ENCODE results near the gene RNF126. TPM values are rescaled to one million over a fixed set of nuclear protein-coding genes. Genes with fewer than 3 reads are reported as not detected.

Gene RNF126
- total and polyA plus RNA-seq, 7 donors = 25.2 to 72.1 (median 51.6) TPM

DNA sequence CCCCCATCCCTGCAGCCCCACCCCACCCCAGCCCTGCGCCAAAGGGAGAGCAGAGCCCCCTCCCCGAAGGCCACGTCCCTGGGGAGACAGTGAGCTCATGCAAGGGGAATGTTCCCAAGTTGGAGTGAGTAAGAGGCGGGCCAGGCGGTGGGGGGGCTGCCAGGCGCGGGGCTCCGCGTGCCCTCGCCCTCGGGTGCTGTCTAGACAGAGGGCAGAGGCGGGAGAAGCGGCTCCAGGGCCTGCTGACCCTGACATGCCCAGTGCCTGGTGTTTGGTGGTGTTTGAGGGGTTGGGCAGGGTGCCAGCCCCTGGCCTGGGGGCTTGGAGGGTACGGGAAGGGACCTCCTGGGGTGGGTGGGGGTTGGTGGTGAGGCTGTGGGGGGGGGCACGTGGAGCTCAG is 14.2 kb upstream of the RNF126 start:
- ATAC-seq = peak in 3 of 4 donors; percentile 9 to 12 (median 11)
- no peaks in the 10 kb centered on the region for H3K36me3 ChIP-seq (ENCODE audit: insufficient read depth in 1 of 2, low read depth in 1 of 2)
- peak; percentile 87 for DNase-seq
- H3K4me3 ChIP-seq = peak overlapping the region; percentile 60
- peaks cover 18% of the 10 kb centered on the region for H3K4me1 ChIP-seq
- 1 to 8% (median 2%) methylated on average over 14 to 15 of the region's 15 CpGs for WGBS, 3 donors
- peaks cover 0 to 19% (median 17%) of the 10 kb centered on the region in 3 donors for H3K27me3 ChIP-seq (ENCODE audit: insufficient read depth in 3 of 3, low read length in 2 of 3)
- TF ChIP-seq, protein P1, sequence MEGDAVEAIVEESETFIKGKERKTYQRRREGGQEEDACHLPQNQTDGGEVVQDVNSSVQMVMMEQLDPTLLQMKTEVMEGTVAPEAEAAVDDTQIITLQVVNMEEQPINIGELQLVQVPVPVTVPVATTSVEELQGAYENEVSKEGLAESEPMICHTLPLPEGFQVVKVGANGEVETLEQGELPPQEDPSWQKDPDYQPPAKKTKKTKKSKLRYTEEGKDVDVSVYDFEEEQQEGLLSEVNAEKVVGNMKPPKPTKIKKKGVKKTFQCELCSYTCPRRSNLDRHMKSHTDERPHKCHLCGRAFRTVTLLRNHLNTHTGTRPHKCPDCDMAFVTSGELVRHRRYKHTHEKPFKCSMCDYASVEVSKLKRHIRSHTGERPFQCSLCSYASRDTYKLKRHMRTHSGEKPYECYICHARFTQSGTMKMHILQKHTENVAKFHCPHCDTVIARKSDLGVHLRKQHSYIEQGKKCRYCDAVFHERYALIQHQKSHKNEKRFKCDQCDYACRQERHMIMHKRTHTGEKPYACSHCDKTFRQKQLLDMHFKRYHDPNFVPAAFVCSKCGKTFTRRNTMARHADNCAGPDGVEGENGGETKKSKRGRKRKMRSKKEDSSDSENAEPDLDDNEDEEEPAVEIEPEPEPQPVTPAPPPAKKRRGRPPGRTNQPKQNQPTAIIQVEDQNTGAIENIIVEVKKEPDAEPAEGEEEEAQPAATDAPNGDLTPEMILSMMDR (IDR thresholded peaks at IDR 0.05) = no peak
- intact Hi-C loops (cut with DNase I) = no loop called here
- peak overlapping the region; percentile 41 for H3K27ac ChIP-seq
- H3K9me3 ChIP-seq = no peaks in the 10 kb centered on the region

DNA sequence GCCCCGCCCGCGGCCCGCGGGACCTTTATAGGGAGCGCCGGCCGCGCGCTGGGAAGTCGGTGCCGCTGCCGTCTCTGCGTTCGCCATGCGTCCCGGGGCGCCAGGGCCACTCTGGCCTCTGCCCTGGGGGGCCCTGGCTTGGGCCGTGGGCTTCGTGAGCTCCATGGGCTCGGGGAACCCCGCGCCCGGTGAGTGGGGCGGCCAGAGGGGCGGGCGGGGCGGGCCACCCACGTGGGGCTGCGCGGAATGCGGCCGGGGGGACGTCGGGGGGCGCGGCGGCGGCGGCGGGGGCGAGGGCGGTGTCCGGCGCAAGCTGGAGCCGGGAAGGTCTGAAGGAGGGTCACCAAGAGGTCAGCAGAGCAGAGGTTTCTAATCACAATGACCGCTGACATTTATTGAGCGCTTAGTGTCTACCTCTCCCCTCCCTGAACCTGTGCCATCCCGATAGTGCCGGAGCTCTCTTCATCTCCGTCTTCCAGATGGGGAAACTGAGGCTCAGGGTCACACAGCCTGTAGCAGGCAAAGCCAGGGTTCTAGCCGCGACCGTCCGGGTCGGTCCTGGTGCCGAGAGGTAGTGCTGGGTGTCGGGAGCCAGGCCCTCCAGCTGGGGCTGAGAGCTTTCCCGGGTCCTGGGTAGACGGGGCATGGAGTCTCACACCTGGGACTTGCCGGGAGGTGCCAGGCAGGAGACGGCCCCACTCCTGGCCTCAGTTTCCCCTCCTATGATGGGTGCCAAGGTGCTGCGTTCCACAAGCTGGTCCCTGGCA is 13.5 kb upstream of the RNF126 start, which contains the start of gene FSTL3:
Gene FSTL3, plus strand, starts transcription at position 54 of the 767 bp plus-strand sequence. Its CDS starts 32 bp downstream, at position 86.
- Histone ChIP-seq H3K27ac (peak within 1 kb of the TSS; percentile 41), H3K4me1 (peaks cover 18% of the 10 kb centered on the region), H3K9me3 (no peaks in the 10 kb centered on the region), H3K27me3 (ENCODE audit: insufficient read depth in 3 of 3, low read length in 2 of 3) (peaks cover 0 to 19% (median 17%) of the 10 kb centered on the region in 3 donors), H3K36me3 (ENCODE audit: insufficient read depth in 1 of 2, low read depth in 1 of 2) (no peaks in the 10 kb centered on the region), H3K4me3 (peak within 1 kb of the TSS; percentile 60)
- 2 to 5% (median 3%) methylated on average over 40 to 63 of the region's 63 CpGs for WGBS, 3 donors
- TF ChIP-seq, protein P1 (IDR thresholded peaks at IDR 0.05) = no peak
- ATAC-seq (no peak), DNase-seq (peak; percentile 58 to 63)
- intact Hi-C loops (cut with DNase I) = no loop called here

DNA sequence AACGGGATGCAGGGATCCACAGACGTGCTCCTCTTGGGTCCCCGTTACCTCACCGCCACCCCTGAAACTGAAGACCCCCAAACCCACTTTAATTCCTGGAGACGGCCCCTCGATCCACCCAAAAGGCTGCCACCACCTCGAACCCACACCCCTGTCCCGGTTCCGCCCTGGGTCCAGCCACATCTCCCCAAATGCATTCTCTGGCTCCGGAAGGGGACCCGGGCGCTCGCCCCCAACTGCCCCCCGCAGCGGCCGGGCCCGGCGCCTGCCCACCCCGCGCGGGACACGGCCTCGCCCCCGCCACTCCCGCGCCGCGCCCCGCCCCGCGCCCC is 13.0 kb upstream of the RNF126 start:
- 5 to 13% (median 9%) methylated on average over 6 to 31 of the region's 31 CpGs for WGBS, 3 donors
- peaks cover 0 to 19% (median 17%) of the 10 kb centered on the region in 3 donors for H3K27me3 ChIP-seq (ENCODE audit: insufficient read depth in 3 of 3, low read length in 2 of 3)
- H3K36me3 ChIP-seq (ENCODE audit: insufficient read depth in 1 of 2, low read depth in 1 of 2) = no peaks in the 10 kb centered on the region
- intact Hi-C loops (cut with DNase I) = no loop called here
- DNase-seq = no peak
- ATAC-seq = no peak
- H3K9me3 ChIP-seq = no peaks in the 10 kb centered on the region
- TF ChIP-seq, protein P1 (IDR thresholded peaks at IDR 0.05) = no peak
- H3K27ac ChIP-seq = no peak overlapping the region
- peaks cover 18% of the 10 kb centered on the region for H3K4me1 ChIP-seq
- H3K4me3 ChIP-seq = peak overlapping the region; percentile 60

DNA sequence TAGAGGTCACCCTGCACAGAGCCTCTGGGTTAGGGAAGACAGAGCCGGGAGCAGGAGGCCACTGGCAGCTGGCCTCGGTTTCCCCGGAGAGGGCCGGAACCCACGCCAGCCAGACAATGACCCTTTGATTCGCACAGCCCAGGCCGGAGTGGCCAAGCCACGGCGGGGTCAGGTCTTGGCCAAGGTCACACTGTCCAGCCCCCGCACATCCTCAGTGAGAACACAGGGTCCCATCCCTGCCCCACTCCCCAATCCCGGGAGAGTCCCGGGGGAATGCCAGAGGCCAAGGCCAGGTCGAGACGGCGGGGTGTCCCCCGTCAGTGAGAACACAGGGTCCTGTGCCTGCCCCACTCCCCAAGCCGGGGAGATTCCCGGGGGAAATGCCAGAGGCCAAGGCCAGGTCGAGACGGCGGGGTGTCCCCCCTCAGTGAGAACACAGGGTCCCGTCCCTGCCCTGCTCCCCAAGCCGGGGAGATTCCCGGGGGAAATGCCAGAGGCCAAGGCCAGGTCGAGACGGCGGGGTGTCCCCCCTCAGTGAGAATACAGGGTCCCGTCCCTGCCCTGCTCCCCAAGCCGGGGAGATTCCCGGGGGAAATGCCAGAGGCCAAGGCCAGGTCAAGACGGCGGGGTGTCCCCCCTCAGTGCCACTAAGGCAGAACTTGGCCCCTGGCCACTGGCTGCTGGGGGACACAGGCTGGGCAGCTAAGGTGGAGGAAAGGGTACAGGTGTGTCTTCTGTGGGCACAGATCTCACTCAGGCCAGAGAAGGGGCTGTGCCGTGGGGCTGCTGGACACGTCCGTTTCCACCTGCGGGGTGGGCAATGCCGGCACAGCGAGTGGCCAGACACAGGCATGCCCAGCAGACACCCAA is 11.5 kb upstream of the RNF126 start:
- Histone ChIP-seq H3K4me1 (peaks cover 17% of the 10 kb centered on the region), H3K9me3 (no peaks in the 10 kb centered on the region), H3K4me3 (no peak overlapping the region), H3K27me3 (ENCODE audit: insufficient read depth in 3 of 3, low read length in 2 of 3) (peaks cover 0 to 19% (median 17%) of the 10 kb centered on the region in 3 donors), H3K36me3 (ENCODE audit: insufficient read depth in 1 of 2, low read depth in 1 of 2) (no peaks in the 10 kb centered on the region), H3K27ac (no peak overlapping the region)
- TF ChIP-seq, protein P1 (IDR thresholded peaks at IDR 0.05) = no peak
- WGBS, 3 donors = 50 to 57% (median 55%) methylated on average over 27 to 38 of the region's 38 CpGs
- ATAC-seq (no peak), DNase-seq (peak in 1 of 2 donors; percentile 56)
- intact Hi-C loops (cut with DNase I) = no loop called here
